NCI-H187 (cell line): ENCODE data around the gene FMN1.
"Not testable (repeated sequence)": the region's sequence is repeated elsewhere in the genome, so short reads cannot be mapped to it uniquely, and the experiment has no call there.

Experiments used
- DNase-seq, 2 experiments: peaks; one replicate each; lab custom pipeline; 2025; lab: John Stamatoyannopoulos, UW

The FMN1 gene

DNA sequence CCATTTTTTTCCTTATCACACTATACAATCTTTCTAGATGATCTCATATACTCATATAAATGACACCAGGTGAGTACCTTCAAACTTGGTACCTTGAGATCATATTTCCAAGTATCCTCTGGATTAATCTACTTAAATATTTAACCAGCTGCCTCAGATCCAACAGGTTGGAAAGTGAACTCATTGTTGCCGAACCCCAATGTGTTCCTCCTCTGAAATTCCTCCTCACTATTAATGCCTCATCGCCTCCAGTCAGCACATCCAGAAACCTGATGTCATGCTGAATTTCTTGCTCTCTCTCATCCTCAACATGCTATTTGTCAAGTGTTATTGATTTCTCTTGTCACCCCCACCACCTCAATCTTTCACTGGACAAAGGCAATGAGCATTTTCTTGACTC lies 221.8 kb downstream of the FMN1 start:
- no peak for DNase-seq

GRCh38 chr15:32970847-32971246 lies 223.7 kb downstream of the FMN1 start:
- DNase-seq, result no peak

DNA sequence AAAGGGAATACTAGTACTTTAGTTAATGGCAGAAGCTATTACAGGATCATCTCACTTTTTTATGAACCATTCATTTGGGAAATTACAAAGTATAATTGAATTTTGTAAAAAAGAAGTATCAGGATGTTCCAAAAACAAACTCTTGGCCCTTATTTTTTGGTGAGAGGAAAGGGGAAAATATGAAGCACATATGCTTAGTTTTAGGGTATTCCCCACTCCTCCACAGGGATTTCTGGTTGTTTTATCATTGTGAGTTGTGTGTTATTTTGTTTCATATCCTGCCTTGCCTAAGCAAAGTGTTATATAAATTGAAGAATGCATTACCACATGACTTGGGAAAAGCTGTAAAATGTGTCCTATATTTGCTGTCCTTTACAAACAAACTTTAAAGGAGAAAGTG lies 227.0 kb downstream of the FMN1 start:
- no peak for DNase-seq

GRCh38 chr15:32966512-32966911 lies 228.0 kb downstream of the FMN1 start:
- DNase-seq, result no peak

DNA sequence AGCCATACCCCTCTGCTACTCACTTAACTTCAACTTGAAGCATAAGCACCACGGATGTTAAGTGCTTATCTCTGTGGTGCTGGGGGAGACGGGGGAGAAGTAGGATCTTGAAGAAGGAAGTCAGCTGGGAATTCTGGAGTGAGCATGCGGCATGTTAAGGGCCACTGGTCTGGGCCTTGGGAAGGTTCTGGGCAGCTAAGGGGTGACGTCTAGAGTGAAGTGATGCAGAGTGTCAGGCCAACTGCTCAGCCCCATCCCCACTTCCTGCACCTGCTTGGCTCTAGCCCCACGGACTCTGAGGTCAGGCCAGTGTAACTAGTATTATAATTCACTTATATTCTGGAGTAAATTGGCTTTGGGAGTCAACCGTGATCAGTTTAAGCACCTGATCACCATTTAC lies 228.6 kb downstream of the FMN1 start:
- no peak for DNase-seq

DNA sequence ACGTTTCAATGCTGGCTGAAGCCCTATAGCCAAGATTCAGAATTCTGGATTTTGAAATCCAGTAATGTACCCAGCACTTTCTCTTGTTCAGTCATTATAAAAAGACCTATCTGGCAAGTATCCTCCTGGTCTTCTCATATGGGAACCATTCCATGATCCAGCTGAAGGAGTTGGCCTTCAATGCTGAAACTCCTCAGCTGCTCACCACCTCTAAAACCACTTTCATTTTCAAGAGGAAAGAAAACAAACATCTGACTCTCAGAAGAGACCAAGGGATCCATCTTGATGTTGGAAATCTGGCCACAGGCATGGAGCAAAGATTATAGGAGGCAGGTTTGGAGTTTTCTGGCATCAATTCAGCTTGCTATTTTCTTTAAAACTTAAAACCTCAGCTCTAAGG lies 235.4 kb downstream of the FMN1 start:
- DNase-seq, result no peak

DNA sequence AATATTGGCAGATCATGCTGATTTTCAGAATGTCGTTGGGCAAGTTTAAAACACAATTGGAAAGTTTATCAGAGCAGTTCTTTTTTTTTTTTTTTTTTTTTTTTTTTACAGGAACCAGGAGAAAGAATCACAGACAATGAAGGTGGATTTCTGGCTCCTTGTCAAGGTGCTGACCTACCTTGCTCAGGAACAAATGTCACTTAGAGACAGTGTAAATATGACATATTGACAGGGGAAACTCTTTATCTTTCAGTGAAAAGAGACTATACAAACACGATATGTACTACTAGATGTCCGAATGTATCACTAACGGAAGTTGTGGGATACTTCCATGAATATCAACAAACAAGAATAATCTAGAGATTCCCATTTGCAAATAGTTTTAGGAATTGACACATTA lies 237.3 kb downstream of the FMN1 start:
- no peak for DNase-seq

DNA sequence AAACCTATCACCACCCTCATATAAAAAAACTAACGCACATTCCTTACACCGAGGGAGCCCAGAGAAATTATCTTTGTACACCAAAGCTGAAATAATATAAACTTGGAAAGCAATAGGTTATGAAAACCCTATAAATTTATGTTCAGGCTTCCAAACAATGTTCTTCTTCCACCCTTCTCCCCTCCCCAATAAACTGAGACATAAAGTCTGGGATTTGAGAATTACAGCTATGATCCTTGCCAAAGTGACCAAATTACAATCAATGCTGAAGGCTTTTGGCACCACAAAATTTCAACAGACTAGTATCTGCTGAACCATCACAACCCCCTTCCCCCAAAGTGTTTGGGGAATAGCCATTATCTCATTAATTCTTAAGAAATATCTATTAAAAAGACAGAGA lies 237.8 kb downstream of the FMN1 start:
- no peak for DNase-seq

DNA sequence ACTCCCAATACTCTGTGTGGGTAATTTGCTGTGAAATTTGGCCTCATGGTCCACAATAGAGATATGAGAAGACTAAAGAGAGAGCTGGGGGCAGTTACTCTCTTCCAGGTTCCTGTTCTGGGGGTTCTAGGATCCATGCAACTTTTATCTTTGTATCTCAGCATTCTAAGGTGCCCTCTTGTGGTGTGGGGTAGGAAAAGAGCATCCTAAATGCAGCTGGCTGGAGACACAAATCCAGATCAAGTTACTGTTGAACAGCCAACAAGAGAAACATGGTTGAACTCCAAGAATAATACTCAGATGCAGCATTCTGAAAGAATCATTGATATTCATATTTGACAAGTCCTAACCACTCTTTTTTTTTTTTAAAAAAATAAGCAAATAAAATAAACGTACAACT lies 238.5 kb downstream of the FMN1 start:
- DNase-seq, result no peak

- DNase-seq, result no peak
These were observed 241.0 kb downstream of the FMN1 start for GRCh38 chr15:32953533-32953910.

DNA sequence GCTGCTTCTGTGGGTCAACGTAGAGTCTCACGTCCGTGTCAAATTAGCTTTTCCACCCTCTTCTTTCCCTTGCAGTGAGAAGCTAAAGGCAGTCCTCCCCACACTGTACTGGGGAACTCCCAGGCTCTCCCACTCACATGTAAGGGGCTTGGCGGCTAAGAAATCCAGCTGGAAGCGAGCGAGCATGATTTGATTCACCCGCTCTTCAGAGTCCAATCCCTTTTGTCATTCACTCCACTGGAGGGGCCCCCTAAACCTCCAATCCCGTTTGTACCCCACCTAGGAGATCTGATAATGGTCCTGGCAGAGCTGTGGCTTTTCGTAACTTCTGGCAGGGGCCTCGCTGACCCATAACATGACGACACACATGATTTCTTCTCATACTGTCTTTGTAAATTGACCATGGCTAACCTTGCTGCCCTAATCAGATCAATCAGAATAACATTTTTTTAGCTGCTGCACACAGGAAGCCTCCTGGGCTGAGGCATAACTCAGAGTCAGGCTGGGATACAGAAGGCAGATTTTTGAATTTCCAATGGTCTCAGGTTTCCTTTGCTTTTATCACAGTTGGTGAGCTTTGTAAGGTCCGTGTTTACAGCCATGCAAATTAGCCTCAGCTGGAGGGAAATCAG lies 241.5 kb downstream of the FMN1 start:
- DNase-seq, result no peak

GRCh38 chr15:32951736-32952464 lies 242.6 kb downstream of the FMN1 start:
- no peak for DNase-seq

DNA sequence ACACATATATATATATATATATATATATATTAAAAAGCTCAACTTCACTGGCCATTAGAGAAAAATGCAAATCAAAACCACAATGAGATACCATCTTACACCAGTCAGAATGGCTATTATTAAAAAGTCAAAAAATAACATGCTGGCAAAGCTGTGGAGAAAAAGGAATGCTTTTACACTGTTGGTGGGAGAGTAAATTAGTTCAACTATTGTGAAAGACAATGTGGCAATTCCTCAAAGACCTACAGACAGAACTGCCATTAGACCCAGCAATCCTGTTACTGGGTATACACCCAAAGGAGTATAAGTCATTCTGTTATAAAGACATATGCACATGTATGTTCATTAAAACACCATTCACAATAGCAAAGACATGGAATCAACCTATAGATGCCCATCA lies 244.5 kb downstream of the FMN1 start:
- not testable (repeated sequence) for DNase-seq

DNA sequence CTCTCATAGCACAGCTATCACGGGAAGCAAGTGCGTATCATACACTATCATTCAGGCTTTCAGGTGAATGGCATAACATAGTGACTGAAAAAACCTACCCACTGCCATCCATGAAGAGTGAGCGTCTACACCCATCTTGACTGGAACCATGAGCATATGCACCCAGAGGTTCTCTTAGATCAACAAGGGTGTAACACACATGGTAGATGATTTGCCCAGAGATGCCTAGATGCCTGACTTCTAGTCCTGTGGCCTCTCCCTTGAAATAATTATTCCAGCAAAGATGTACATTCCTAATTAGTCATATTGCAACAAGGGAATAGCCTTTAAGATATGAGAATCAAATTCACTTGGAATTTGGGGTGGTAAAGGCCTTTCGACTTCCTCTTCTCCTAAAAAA lies 248.3 kb downstream of the FMN1 start:
- DNase-seq, result no peak

DNA sequence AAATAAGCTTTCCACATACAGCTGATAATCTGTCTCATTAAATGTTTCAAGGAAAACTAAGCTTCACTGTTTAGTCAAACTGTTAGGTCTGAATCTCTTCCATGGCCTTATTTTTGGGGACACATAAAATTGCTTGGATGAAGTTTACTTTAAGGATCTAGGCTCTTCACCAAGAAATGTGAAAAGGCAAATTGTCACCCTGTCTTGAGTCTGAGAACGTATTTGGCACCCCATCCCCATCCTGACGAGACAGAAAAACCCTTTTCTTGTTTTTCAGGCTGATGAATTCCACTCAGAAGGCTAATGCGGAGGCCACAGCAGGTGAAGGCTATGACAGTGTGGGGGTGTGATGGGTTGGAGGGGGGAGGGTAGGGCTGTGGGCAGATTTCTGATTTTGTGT lies 250.1 kb downstream of the FMN1 start:
- no peak for DNase-seq

DNA sequence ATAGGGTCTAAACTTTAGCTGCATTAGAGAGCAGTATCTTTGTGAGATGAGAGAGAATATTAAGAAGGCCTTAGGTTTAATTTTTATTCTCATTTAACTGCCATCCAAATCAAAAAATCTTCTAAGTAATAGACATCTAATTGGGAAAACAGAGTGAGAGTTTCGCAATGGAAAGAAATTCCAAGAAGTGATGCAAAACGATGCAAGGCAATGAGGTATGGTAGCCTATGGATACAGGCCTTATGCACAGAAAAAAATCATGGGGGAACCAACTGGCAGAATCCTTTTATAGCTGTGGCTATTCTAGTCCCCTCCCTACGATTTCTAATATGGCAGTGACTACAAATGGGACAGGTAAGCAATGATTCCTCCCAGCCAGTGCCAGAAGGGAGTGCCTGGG lies 250.8 kb downstream of the FMN1 start:
- no peak for DNase-seq

DNA sequence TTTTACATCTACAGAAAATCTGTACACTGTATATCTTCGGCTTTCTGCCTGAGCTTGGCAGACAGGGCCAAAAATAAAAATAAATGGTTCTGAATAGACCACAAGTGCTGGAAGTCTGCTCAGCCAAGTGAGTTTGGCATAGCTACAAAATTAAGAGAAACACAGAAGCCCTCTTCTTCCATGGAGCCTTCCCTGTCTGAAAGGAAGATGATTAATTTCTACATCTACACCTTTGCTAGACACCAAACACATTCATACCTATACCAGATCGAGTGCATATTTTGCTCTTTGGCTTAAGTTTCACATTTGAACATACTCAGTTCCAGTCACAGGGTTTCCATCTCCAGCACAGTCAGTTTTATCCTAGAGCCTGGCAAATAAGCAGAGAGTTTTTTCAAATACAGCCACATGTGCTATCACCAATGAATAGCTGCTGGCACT lies 252.1 kb downstream of the FMN1 start:
- DNase-seq, result no peak

DNA sequence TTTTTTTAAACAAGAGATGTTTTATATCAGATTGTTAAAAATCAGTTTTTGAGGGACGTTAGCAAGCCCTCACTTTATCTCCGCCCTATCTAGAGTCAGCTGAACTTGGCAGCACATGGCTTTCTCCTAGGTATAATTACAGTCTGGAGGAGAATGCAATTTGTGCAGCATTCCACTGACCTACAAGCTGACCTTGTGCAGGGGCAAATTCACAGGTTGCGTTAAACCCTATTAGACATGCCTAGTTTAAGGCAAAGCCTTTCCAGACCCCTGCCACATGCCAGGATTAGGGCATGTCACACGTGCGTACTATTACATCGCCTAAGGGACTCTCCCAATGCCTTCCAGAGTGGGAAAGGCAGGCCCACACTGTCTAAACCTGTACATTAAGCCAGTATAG lies 252.7 kb downstream of the FMN1 start:
- DNase-seq, result no peak

DNA sequence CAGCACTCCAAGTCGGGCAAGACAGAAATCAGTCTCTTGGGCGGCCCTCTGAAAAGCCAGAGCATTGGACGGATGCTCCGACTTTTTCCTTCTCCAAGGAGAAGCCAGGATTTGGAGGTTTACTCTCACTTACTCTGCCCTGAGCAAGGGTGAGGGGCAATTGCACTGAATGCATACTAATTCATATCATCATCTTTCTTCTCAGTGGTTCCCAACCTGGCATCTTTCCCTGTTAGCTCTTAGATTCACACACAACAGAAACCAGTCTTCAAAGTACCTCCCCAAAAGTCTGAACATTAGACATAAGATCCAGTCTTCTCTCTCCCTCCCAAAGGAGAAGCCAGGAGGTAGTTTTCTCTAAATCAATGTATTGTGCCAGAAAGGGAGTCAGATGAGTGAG lies 257.5 kb downstream of the FMN1 start:
- DNase-seq, result no peak

GRCh38 chr15:32936283-32936918 lies 258.1 kb downstream of the FMN1 start:
- DNase-seq, result no peak

DNA sequence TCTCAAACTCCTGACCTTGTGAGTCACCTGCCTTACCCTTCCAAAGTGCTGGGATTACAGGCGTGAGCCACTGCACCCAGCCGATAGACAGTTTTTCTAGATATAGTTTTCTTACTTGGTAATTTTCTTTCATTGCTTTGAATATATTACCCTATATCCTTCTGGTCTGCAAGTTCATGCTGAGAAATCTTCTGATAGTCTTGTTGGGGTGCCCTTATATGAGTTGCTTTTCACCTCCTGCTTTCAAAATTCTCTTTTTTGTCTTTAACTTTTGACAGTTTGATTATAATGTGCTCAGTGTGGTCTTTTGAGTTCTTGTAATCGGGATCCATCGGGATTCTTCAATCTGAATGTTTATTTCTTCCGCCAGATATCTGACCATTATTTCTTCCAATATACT lies 259.4 kb downstream of the FMN1 start:
- no peak for DNase-seq

DNA sequence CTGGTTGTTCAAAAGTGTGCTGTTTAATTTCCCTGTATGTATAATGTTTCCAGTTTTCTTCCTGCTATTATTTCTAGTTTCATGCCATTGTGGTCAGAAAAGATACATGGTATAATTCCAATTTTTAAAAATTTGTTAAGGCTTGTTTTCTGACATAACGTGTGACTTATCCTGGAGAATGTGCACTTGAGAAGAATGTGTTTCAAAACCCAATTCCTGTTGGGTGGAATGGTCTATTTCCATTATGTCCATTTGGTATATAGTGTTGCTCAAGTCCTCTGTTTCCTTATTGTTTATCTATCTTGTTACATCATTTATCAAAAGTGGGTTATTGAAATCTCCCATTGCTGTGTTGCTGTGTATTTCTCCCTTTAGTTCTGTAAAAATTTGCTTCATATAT lies 261.3 kb downstream of the FMN1 start:
- DNase-seq, result no peak

DNA sequence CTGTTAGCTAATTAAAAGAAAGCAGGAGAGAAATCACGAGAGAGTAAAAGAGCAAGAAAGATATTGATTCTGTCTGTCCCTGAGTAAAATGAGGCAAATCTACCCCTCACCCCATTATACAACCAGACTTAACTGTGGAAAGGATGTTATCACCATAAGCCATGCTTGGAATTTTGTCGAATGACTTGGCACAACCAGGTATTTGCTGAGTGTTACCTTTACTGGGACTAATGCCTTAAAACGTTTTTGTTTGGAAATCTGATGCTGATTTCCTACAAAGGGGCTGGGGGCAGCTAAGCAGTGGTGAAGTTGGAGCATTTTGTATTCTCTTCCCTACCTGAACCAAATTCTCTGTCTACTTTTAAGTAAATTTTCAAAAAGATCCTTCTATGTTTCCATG lies 265.6 kb downstream of the FMN1 start:
- DNase-seq, result no peak

GRCh38 chr15:32927124-32927523 lies 267.4 kb downstream of the FMN1 start:
- no peak for DNase-seq
